GM13977 (cell line): ENCODE data around the gene NOD2.

Source experiments
- DNase-seq: peaks from one replicate; pipeline ENCODE4 v3.0.0; 2012; ENCODE audit warnings: low spot score
- CTCF ChIP-seq: IDR thresholded peaks from 2 replicates; pipeline ENCODE4 v1.5.1; 2012; ENCODE audit warnings: mild to moderate bottlenecking, control low read depth; ENCODE audit not compliant: insufficient read depth; ENCODE audit errors: extremely low read depth, missing control alignments
- in situ Hi-C: fragments of 300-500 bp; cut with MboI; formaldehyde crosslinking; loops from one replicate; pipeline ENCODE4 v1.12.0; 2022; ENCODE audit warnings: low sequenced_read_pairs, low pct_unique_long_range_greater_than_20kb, mixed read lengths, inconsistent platforms; ENCODE audit not compliant: unreplicated experiment

The NOD2 gene

GRCh38 chr16:50692999-50693781 is at the start of gene NOD2:
Gene NOD2, plus strand, starts transcription at chr16:50693606. Its CDS starts 5,890 bp downstream, at chr16:50699496.
- no peak for TF ChIP-seq CTCF
- in situ Hi-C loops = no loop called here
- peak; percentile 80 for DNase-seq

- DNase-seq = no peak
- no peak for TF ChIP-seq CTCF
- in situ Hi-C loops = no loop called here
Measured at GRCh38 chr16:50644245-50644644, 49.2 kb upstream of the NOD2 start.

GRCh38 chr16:50644729-50645128 is 48.7 kb upstream of the NOD2 start:
- TF ChIP-seq CTCF = peak; percentile 68
- in situ Hi-C loops = no loop called here
- DNase-seq = peak; percentile 79

- DNase-seq = no peak
- no peak for TF ChIP-seq CTCF
- in situ Hi-C loops = no loop called here
Measured at GRCh38 chr16:50645563-50646220, 47.7 kb upstream of the NOD2 start.

GRCh38 chr16:50646345-50646744 is 47.1 kb upstream of the NOD2 start:
- DNase-seq = no peak
- no peak for TF ChIP-seq CTCF
- in situ Hi-C loops = no loop called here

- TF ChIP-seq CTCF = no peak
- in situ Hi-C loops = no loop called here
- DNase-seq = no peak
Measured at GRCh38 chr16:50651835-50652438, 41.5 kb upstream of the NOD2 start.
